SK-N-SH (cell line): Measurements from ENCODE around the gene FIZ1. TPM values are rescaled to one million over a fixed set of nuclear protein-coding genes. Genes with fewer than 3 reads are reported as not detected.

Source experiments
- CTCF ChIA-PET: fragments of 300-600, 350-600 bp; formaldehyde crosslinking; extraction: SDS; loops from one replicate; lab custom pipeline; 2021; lab: Yijun Ruan, JAX
- POLR2A ChIA-PET: fragments of 350-600 bp; sonication (Branson Sonifier 250); formaldehyde crosslinking; extraction: SDS; loops from one replicate; lab custom pipeline; 2020; ENCODE audit warnings: antibody characterized with exemption, inconsistent platforms; lab: Yijun Ruan, JAX
- DNase-seq: peaks from one replicate; pipeline ENCODE4 v3.0.0; 2012
- H2AFZ ChIP-seq: fragments of 200-600 bp; sonication (generic); 2 replicates; pipeline ENCODE4 v1.8.1; 2016; ENCODE audit warnings: antibody characterized with exemption, mild to moderate bottlenecking, low read depth
- H3F3A ChIP-seq: fragments of 200-600 bp; sonication (generic); replicated peaks from 2 replicates; pipeline ENCODE3; 2016; ENCODE audit warnings: antibody characterized with exemption, mild to moderate bottlenecking; ENCODE audit not compliant: insufficient read depth
- H3K27ac ChIP-seq, 2 experiments: fragments of 200-500 bp in 1 of 2; fragments of 200-600 bp in 1 of 2; sonication (Bioruptor generic) in 1 of 2; sonication (generic), shearing (Covaris generic) in 1 of 2; 2 replicates each; pipeline versions ENCODE4 v1.5.1 to v1.6.1; 2014 to 2016; ENCODE audit warnings: low read depth in 2 of 2, inconsistent platforms in 1 of 2, low read length in 1 of 2, mild to moderate bottlenecking in 1 of 2, mixed read lengths in 1 of 2
- H3K27me3 ChIP-seq: fragments of 200-600 bp; sonication (generic), shearing (Covaris generic); 2 replicates; pipeline ENCODE4 v1.6.1; 2016; ENCODE audit warnings: mixed run types; ENCODE audit not compliant: insufficient read depth
- H3K36me3 ChIP-seq, 2 experiments: fragments of 200-500 bp in 1 of 2; fragments of 200-600 bp in 1 of 2; sonication (Bioruptor generic) in 1 of 2; sonication (generic) in 1 of 2; replicated peaks in 1 of 2; 2 replicates each; pipeline versions ENCODE3 to v1.5.1; 2014 to 2016; ENCODE audit warnings: low read length in 1 of 2, mild to moderate bottlenecking in 1 of 2; ENCODE audit not compliant: insufficient read depth in 2 of 2, control insufficient read depth in 1 of 2
- H3K4me1 ChIP-seq, 2 experiments: fragments of 200-500 bp in 1 of 2; fragments of 200-600 bp in 1 of 2; sonication (Bioruptor generic) in 1 of 2; sonication (generic), shearing (Covaris generic) in 1 of 2; 2 replicates each; pipeline versions ENCODE4 v1.5.1 to v1.6.1; 2014 to 2016; ENCODE audit warnings: low read depth in 1 of 2, low read length in 1 of 2, mixed run types in 1 of 2; ENCODE audit not compliant: insufficient read depth in 2 of 2, control insufficient read depth in 1 of 2
- H3K4me2 ChIP-seq: fragments of 200-600 bp; sonication (generic), shearing (Covaris generic); 2 replicates; pipeline ENCODE4 v1.6.1; 2017; ENCODE audit warnings: mixed run types
- H3K4me3 ChIP-seq, 2 experiments: fragments of 200-500 bp in 1 of 2; fragments of 200-600 bp in 1 of 2; sonication (Bioruptor generic) in 1 of 2; sonication (generic), shearing (Covaris generic) in 1 of 2; 2 replicates each; pipeline versions ENCODE4 v1.5.1 to v1.8.1; 2014 to 2016; ENCODE audit warnings: low read depth in 2 of 2, inconsistent platforms in 1 of 2, low read length in 1 of 2, mild to moderate bottlenecking in 1 of 2, mixed read lengths in 1 of 2, moderate library complexity in 1 of 2
- H3K79me2 ChIP-seq: fragments of 200-600 bp; sonication (generic); 2 replicates; pipeline ENCODE4 v1.8.1; 2017; ENCODE audit warnings: mild to moderate bottlenecking; ENCODE audit not compliant: insufficient read depth
- H3K9ac ChIP-seq: fragments of 200-600 bp; sonication (generic); 2 replicates; pipeline ENCODE4 v1.6.1; 2017; ENCODE audit warnings: mixed run types
- H3K9me2 ChIP-seq: fragments of 200-600 bp; sonication (generic); 2 replicates; pipeline ENCODE4 v1.6.1; 2017; ENCODE audit warnings: mixed run types
- H3K9me3 ChIP-seq: fragments of 200-600 bp; sonication (generic); 2 replicates; pipeline ENCODE4 v1.6.1; 2017; ENCODE audit warnings: mixed run types, mild to moderate bottlenecking, moderate library complexity
- H4K20me1 ChIP-seq: fragments of 200-600 bp; sonication (generic); 2 replicates; pipeline ENCODE4 v1.6.1; 2017; ENCODE audit warnings: mild to moderate bottlenecking, mixed run types; ENCODE audit not compliant: insufficient read depth
- CHD2 ChIP-seq: fragments of 150-350 bp; IDR thresholded peaks from 2 replicates; pipeline ENCODE4 v1.6.1; 2018; ENCODE audit warnings: low read length; ENCODE audit not compliant: partially characterized antibody
- ELF1 ChIP-seq: IDR thresholded peaks from 2 replicates; pipeline ENCODE4 v1.4.0; 2012
- EP300 ChIP-seq, 2 experiments: IDR thresholded peaks; 2 replicates each; pipeline versions ENCODE4 v1.4.0 to v1.6.1; 2012; ENCODE audit warnings: borderline replicate concordance in 1 of 2, low read depth in 1 of 2, low read length in 1 of 2
- EZH2phosphoT487 ChIP-seq: fragments of 200-600 bp; sonication (generic); IDR thresholded peaks from 2 replicates; pipeline ENCODE4 v1.6.1; 2017; ENCODE audit warnings: low read depth, mixed run types, mild to moderate bottlenecking, antibody characterized with exemption, moderate library complexity, borderline replicate concordance
- FOSL2 ChIP-seq: IDR thresholded peaks from 2 replicates; pipeline ENCODE4 v1.4.0; 2012; ENCODE audit warnings: low read depth, mild to moderate bottlenecking, moderate library complexity, borderline replicate concordance
- FOXJ3 ChIP-seq: sonication (generic); formaldehyde crosslinking; IDR thresholded peaks from 2 replicates; pipeline ENCODE4 v1.5.1; 2020; ENCODE audit warnings: mild to moderate bottlenecking, missing genetic modification reagents
- FOXM1 ChIP-seq: IDR thresholded peaks from 2 replicates; pipeline ENCODE4 v1.4.0; 2012; ENCODE audit warnings: low read depth, mild to moderate bottlenecking
- GABPA ChIP-seq: IDR thresholded peaks from 2 replicates; pipeline ENCODE4 v1.4.0; 2012; ENCODE audit warnings: low read depth, mild to moderate bottlenecking
- GATA2 ChIP-seq: sonication (generic); formaldehyde crosslinking; IDR thresholded peaks from 2 replicates; pipeline ENCODE4 v1.5.0; 2020; ENCODE audit warnings: mild to moderate bottlenecking, missing genetic modification reagents
- JUND ChIP-seq: IDR thresholded peaks from 2 replicates; pipeline ENCODE4 v1.4.0; 2012
- MEF2A ChIP-seq: IDR thresholded peaks from 2 replicates; pipeline ENCODE4 v1.4.0; 2012; ENCODE audit warnings: low read depth, borderline replicate concordance
- NFIC ChIP-seq: IDR thresholded peaks from 2 replicates; pipeline ENCODE4 v1.4.0; 2012; ENCODE audit warnings: borderline replicate concordance
- NRF1 ChIP-seq: IDR thresholded peaks from 2 replicates; pipeline ENCODE4 v1.6.1; 2012; ENCODE audit warnings: low read depth, mild to moderate bottlenecking, low read length
- PBX3 ChIP-seq: IDR thresholded peaks from 2 replicates; pipeline ENCODE4; 2012
- POLR2AphosphoS5 ChIP-seq: IDR thresholded peaks from 2 replicates; pipeline ENCODE4 v1.6.1; 2012; ENCODE audit warnings: low read depth, low read length
- RFX5 ChIP-seq: IDR thresholded peaks from 2 replicates; pipeline ENCODE4 v1.6.1; 2012; ENCODE audit warnings: mild to moderate bottlenecking, improper control_type of control experiment, low read length
- SMC3 ChIP-seq: IDR thresholded peaks from 2 replicates; pipeline ENCODE4 v1.6.1; 2012; ENCODE audit warnings: low read depth, low read length, improper control_type of control experiment
- TAF1 ChIP-seq: IDR thresholded peaks from 2 replicates; pipeline ENCODE4 v1.6.1; 2012; ENCODE audit warnings: low read depth, mild to moderate bottlenecking, low read length, moderate library complexity, borderline replicate concordance
- TCF12 ChIP-seq: IDR thresholded peaks from 2 replicates; pipeline ENCODE4 v1.4.0; 2012
- YY1 ChIP-seq: IDR thresholded peaks from 2 replicates; pipeline ENCODE4 v1.4.0; 2012; ENCODE audit warnings: low read depth, mild to moderate bottlenecking
- WGBS: methylation state at CpG from one replicate; pipeline ENCODE4 v1.1.6; 2017; ENCODE audit warnings: low lambda C conversion rate; 5-methylcytosine and 5-hydroxymethylcytosine counted together
- polyA plus RNA-seq, 3 experiments: library from polyadenylated mRNA; depleted of rRNA; stranded (reverse); fragments of >200 nt; gene quantifications; 2 replicates each; pipeline ENCODE4 v1.2.3, GENCODE V29; 2012
- TF ChIP-seq, protein P1 (sequence below): fragments of 150-350 bp; IDR thresholded peaks from 2 replicates; pipeline ENCODE4 v1.6.1; 2016; ENCODE audit warnings: mild to moderate bottlenecking, low read depth, low read length
- TF ChIP-seq, protein P2 (sequence below): fragments of 200-600 bp; sonication (generic); IDR thresholded peaks from 2 replicates; pipeline ENCODE4 v1.6.1; 2017; ENCODE audit warnings: antibody characterized with exemption, mild to moderate bottlenecking, moderate library complexity

Gene FIZ1
- polyA plus RNA-seq, 1 of the 3 experiments (the other 2 are of a cell fraction): 5.7 TPM

- H2AFZ ChIP-seq: no peak overlapping the region
- no peaks in the 10 kb centered on the region for H3K27me3 ChIP-seq
- H3K79me2 ChIP-seq: peaks cover 7% of the 10 kb centered on the region; the same call in 1 of the 2 replicates
- H3K9me3 ChIP-seq: no peaks in the 10 kb centered on the region
- DNase-seq: no peak
- no peaks in the 10 kb centered on the region for H3K4me1 ChIP-seq
- peaks cover 12% of the 10 kb centered on the region for H3F3A ChIP-seq
- no peak overlapping the region for H3K4me2 ChIP-seq
- ChIA-PET POLR2A (interaction anchor here (3.1 kb wide), 1 partner anchor 11 kb away, joined by 10 read pairs; the partner anchor contains the start of gene ZNF865), CTCF (interaction anchor here (6.7 kb wide), 1 partner anchor 15 kb away, joined by 40 read pairs; no protein-coding TSS in a partner anchor)
- no peaks in the 10 kb centered on the region for H3K9me2 ChIP-seq
- H3K36me3 ChIP-seq: peaks cover 0 to 33% of the 10 kb centered on the region in 2 experiments
- 94% methylated on average over 8 of the region's 8 CpGs for WGBS
- H3K27ac ChIP-seq: no peak overlapping the region
- H3K9ac ChIP-seq: no peak overlapping the region
- TF ChIP-seq TCF12 (no peak), CHD2 (no peak), RFX5 (no peak), PBX3 (no peak), FOXM1 (no peak), TAF1 (no peak), GATA2 (no peak), SMC3 (no peak), JUND (no peak), NRF1 (no peak), YY1 (no peak), EP300 (IDR thresholded peaks at IDR 0.05; ENCODE audit: borderline replicate concordance in 1 of 2, low read depth in 1 of 2, low read length in 1 of 2) (no peak), EZH2phosphoT487 (no peak), MEF2A (no peak)
- TF ChIP-seq, protein P1, sequence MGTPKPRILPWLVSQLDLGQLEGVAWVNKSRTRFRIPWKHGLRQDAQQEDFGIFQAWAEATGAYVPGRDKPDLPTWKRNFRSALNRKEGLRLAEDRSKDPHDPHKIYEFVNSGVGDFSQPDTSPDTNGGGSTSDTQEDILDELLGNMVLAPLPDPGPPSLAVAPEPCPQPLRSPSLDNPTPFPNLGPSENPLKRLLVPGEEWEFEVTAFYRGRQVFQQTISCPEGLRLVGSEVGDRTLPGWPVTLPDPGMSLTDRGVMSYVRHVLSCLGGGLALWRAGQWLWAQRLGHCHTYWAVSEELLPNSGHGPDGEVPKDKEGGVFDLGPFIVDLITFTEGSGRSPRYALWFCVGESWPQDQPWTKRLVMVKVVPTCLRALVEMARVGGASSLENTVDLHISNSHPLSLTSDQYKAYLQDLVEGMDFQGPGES: no peak
- H3K4me3 ChIP-seq: no peak overlapping the region
- peaks cover 9% of the 10 kb centered on the region for H4K20me1 ChIP-seq
These were observed 18.1 kb upstream of the FIZ1 start for GRCh38 chr19:55617426-55617825.

- ChIA-PET CTCF (interaction anchor here (0.6 to 6.7 kb wide), 2 partner anchors 16 to 99 kb away, joined by 3 to 40 read pairs; no protein-coding TSS in a partner anchor), POLR2A (no interaction called here)
- Histone ChIP-seq H3K4me3 (no peak overlapping the region), H3K36me3 (peaks cover 0 to 33% of the 10 kb centered on the region in 2 experiments), H4K20me1 (peaks cover 18% of the 10 kb centered on the region), H3K27me3 (no peaks in the 10 kb centered on the region), H3K9me2 (no peaks in the 10 kb centered on the region), H2AFZ (no peak overlapping the region), H3K9ac (no peak overlapping the region), H3F3A (peaks cover 12% of the 10 kb centered on the region), H3K79me2 (peaks cover 17% of the 10 kb centered on the region; the same call in 1 of the 2 replicates), H3K4me2 (no peak overlapping the region), H3K4me1 (no peaks in the 10 kb centered on the region; a peak in 1 of 4 replicates), H3K27ac (no peak overlapping the region), H3K9me3 (no peaks in the 10 kb centered on the region)
- no peak for DNase-seq
- WGBS: 97% methylated on average over 31 of the region's 38 CpGs
- TF ChIP-seq GABPA (no peak), FOXJ3 (no peak), NFIC (no peak), ELF1 (no peak), MEF2A (no peak), FOSL2 (no peak), POLR2AphosphoS5 (no peak), TCF12 (no peak), EZH2phosphoT487 (no peak)
- TF ChIP-seq, protein P2, sequence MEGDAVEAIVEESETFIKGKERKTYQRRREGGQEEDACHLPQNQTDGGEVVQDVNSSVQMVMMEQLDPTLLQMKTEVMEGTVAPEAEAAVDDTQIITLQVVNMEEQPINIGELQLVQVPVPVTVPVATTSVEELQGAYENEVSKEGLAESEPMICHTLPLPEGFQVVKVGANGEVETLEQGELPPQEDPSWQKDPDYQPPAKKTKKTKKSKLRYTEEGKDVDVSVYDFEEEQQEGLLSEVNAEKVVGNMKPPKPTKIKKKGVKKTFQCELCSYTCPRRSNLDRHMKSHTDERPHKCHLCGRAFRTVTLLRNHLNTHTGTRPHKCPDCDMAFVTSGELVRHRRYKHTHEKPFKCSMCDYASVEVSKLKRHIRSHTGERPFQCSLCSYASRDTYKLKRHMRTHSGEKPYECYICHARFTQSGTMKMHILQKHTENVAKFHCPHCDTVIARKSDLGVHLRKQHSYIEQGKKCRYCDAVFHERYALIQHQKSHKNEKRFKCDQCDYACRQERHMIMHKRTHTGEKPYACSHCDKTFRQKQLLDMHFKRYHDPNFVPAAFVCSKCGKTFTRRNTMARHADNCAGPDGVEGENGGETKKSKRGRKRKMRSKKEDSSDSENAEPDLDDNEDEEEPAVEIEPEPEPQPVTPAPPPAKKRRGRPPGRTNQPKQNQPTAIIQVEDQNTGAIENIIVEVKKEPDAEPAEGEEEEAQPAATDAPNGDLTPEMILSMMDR: no peak
These were observed 17.1 kb upstream of the FIZ1 start for GRCh38 chr19:55616395-55616875.
